Astrocyte (in vitro differentiated cells and primary cell): ENCODE measurements around the gene PTH1R. TPM values are rescaled to one million over a fixed set of nuclear protein-coding genes. Genes with fewer than 3 reads are reported as not detected.

Source experiments
- DNase-seq: peaks from one replicate; pipeline ENCODE4 v3.0.0-alpha.2; 2010; ENCODE audit warnings: low read depth
- FAIRE-seq: peaks from 2 replicates; lab custom pipeline; 2011; peaks lifted over from hg19 to GRCh38; lab: Jason Lieb, UNC
- H2AFZ ChIP-seq: 2 replicates; pipeline ENCODE4 v1.6.0; 2012; ENCODE audit warnings: low read depth, low read length, inconsistent platforms
- H3K27ac ChIP-seq: 2 replicates; pipeline ENCODE4 v1.5.1; 2011; ENCODE audit warnings: low read depth, low read length, inconsistent platforms
- H3K27me3 ChIP-seq: 2 replicates; pipeline ENCODE4 v1.6.0; 2011; ENCODE audit warnings: low read length, inconsistent platforms; ENCODE audit not compliant: insufficient read depth
- H3K36me3 ChIP-seq: 2 replicates; pipeline ENCODE4 v1.5.1; 2011; ENCODE audit warnings: low read length, inconsistent platforms; ENCODE audit not compliant: insufficient read depth
- H3K4me1 ChIP-seq: 2 replicates; pipeline ENCODE4 v1.5.1; 2011; ENCODE audit warnings: low read length, inconsistent platforms; ENCODE audit not compliant: insufficient read depth
- H3K4me2 ChIP-seq: 2 replicates; pipeline ENCODE4 v1.6.0; 2012; ENCODE audit warnings: low read length, inconsistent platforms
- H3K4me3 ChIP-seq: 2 replicates; pipeline ENCODE4 v1.5.1; 2011; ENCODE audit warnings: low read depth, mild to moderate bottlenecking, low read length, inconsistent platforms; ENCODE audit not compliant: insufficient read depth
- H3K79me2 ChIP-seq: 2 replicates; pipeline ENCODE4 v1.6.0; 2012; ENCODE audit warnings: mild to moderate bottlenecking, low read length, inconsistent platforms; ENCODE audit not compliant: insufficient read depth
- H3K9ac ChIP-seq: 2 replicates; pipeline ENCODE4 v1.6.0; 2012; ENCODE audit warnings: mild to moderate bottlenecking, low read length, inconsistent platforms
- H3K9me3 ChIP-seq: 2 replicates; pipeline ENCODE4 v1.5.1; 2012; ENCODE audit warnings: low read depth, mild to moderate bottlenecking, low read length, inconsistent platforms; ENCODE audit not compliant: insufficient read depth
- H4K20me1 ChIP-seq: 2 replicates; pipeline ENCODE4 v1.6.0; 2012; ENCODE audit warnings: low read length, inconsistent platforms; ENCODE audit not compliant: insufficient read depth
- H3K27ac Mint-ChIP-seq: one replicate; pipeline ENCODE4 v1.8.0; 2021; ENCODE audit warnings: mild to moderate bottlenecking, mixed read lengths; ENCODE audit not compliant: unreplicated experiment
- H3K27me3 Mint-ChIP-seq: one replicate; pipeline ENCODE4 v1.8.0; 2021; ENCODE audit warnings: low read depth, mixed read lengths; ENCODE audit not compliant: unreplicated experiment
- H3K36me3 Mint-ChIP-seq: one replicate; pipeline ENCODE4 v1.8.0; 2021; ENCODE audit warnings: low read depth, mixed read lengths; ENCODE audit not compliant: unreplicated experiment
- H3K4me1 Mint-ChIP-seq: one replicate; pipeline ENCODE4 v1.8.0; 2021; ENCODE audit warnings: low read depth, mixed read lengths; ENCODE audit not compliant: unreplicated experiment
- H3K4me3 Mint-ChIP-seq: one replicate; pipeline ENCODE4 v1.8.0; 2021; ENCODE audit warnings: mild to moderate bottlenecking, moderate library complexity, mixed read lengths; ENCODE audit not compliant: unreplicated experiment
- H3K9me3 Mint-ChIP-seq: one replicate; pipeline ENCODE4 v1.8.0; 2021; ENCODE audit warnings: mild to moderate bottlenecking, mixed read lengths; ENCODE audit not compliant: unreplicated experiment
- CTCF ChIP-seq: IDR thresholded peaks from 2 replicates; pipeline ENCODE4 v1.5.1; 2011; ENCODE audit warnings: low read depth, mild to moderate bottlenecking, inconsistent platforms, low read length, moderate library complexity; ENCODE audit not compliant: insufficient read depth
- EZH2 ChIP-seq: IDR thresholded peaks from 2 replicates; pipeline ENCODE4 v1.6.1; 2012; ENCODE audit warnings: mild to moderate bottlenecking, low read length, inconsistent platforms; ENCODE audit not compliant: insufficient read depth
- total RNA-seq: library from RNA; stranded (reverse); gene quantifications from 2 replicates; pipeline ENCODE4 v1.2.1, GENCODE V29; 2021

The PTH1R gene
- total RNA-seq, 1 donor from 2014 or later, result 5.2 TPM

DNA sequence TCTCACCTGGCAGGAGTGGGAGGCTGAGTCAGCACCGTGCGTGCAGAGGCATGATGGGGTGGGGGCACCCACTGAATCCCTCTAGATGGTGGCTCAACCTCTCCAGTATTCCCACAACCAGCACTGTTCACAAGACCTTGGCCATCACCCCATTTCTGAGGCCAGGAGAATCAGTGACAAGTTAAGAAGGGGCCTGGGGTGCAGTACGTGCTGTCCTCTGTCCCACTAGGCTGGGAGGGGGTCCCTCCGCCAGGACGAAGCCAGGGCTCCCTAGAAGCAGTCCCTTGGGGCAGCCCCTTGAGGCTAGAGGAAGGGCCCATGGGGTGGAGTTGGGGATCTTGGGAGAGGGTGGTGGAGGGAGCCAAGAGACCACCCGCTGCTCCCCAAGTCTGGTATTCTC is 19.1 kb upstream of the PTH1R start:
- Mint-ChIP-seq H3K4me1 (no peaks in the 10 kb centered on the region), H3K27me3 (peaks cover 54% of the 10 kb centered on the region), H3K4me3 (no peak overlapping the region), H3K36me3 (peaks cover 2% of the 10 kb centered on the region), H3K9me3 (no peaks in the 10 kb centered on the region), H3K27ac (no peak overlapping the region)
- Histone ChIP-seq H3K36me3 (no peaks in the 10 kb centered on the region), H2AFZ (no peak overlapping the region), H3K4me1 (no peaks in the 10 kb centered on the region), H3K27me3 (peaks cover 11% of the 10 kb centered on the region), H3K79me2 (no peaks in the 10 kb centered on the region), H3K4me2 (no peak overlapping the region), H3K9me3 (no peaks in the 10 kb centered on the region), H3K27ac (no peak overlapping the region), H3K4me3 (no peak overlapping the region), H4K20me1 (no peaks in the 10 kb centered on the region), H3K9ac (no peak overlapping the region)
- FAIRE-seq (no peak), DNase-seq (no peak)
- TF ChIP-seq CTCF (no peak), EZH2 (no peak)

GRCh38 chr3:46859001-46859710 is 18.4 kb upstream of the PTH1R start:
- Histone ChIP-seq H3K36me3 (no peaks in the 10 kb centered on the region), H4K20me1 (no peaks in the 10 kb centered on the region), H3K9me3 (no peaks in the 10 kb centered on the region), H2AFZ (no peak overlapping the region), H3K9ac (no peak overlapping the region), H3K79me2 (no peaks in the 10 kb centered on the region), H3K4me2 (no peak overlapping the region), H3K27ac (no peak overlapping the region), H3K27me3 (peaks cover 11% of the 10 kb centered on the region), H3K4me3 (no peak overlapping the region), H3K4me1 (no peaks in the 10 kb centered on the region)
- Mint-ChIP-seq H3K9me3 (no peaks in the 10 kb centered on the region), H3K4me1 (no peaks in the 10 kb centered on the region), H3K4me3 (no peak overlapping the region), H3K36me3 (peaks cover 2% of the 10 kb centered on the region), H3K27ac (peak overlapping the region; percentile 58), H3K27me3 (peaks cover 53% of the 10 kb centered on the region)
- DNase-seq, result no peak
- TF ChIP-seq EZH2 (no peak), CTCF (no peak)
- no peak for FAIRE-seq
